Upper lobe of right lung (tissue), 1 donor: ENCODE measurements around the gene CTDSPL. TPM values are rescaled to one million over a fixed set of nuclear protein-coding genes. Genes with fewer than 3 reads are reported as not detected.

Experiments
- ATAC-seq: fragments of 200-7000 bp; cut with Tn5 transposase; one replicate; pipeline ENCODE4 v1.9.1; 2020; ENCODE audit warnings: mild to moderate bottlenecking, moderate library complexity
- DNase-seq: peaks from one replicate; pipeline ENCODE4 v3.0.0-alpha.2; 2020
- H3K27ac ChIP-seq: fragments of 200-600 bp; one replicate; pipeline ENCODE4 v1.8.0; 2022
- H3K27me3 ChIP-seq: fragments of 200-600 bp; one replicate; pipeline ENCODE4 v1.8.0; 2022; ENCODE audit warnings: mild to moderate bottlenecking
- H3K36me3 ChIP-seq: fragments of 200-600 bp; one replicate; pipeline ENCODE4 v1.8.0; 2022
- H3K4me1 ChIP-seq: fragments of 200-600 bp; one replicate; pipeline ENCODE4 v1.8.0; 2022
- H3K4me3 ChIP-seq: fragments of 200-600 bp; one replicate; pipeline ENCODE4 v1.8.0; 2022; ENCODE audit warnings: mild to moderate bottlenecking
- H3K9me3 ChIP-seq: fragments of 200-600 bp; one replicate; pipeline ENCODE4 v1.8.0; 2022
- intact Hi-C: fragments of 100-400 bp; cut with DNase I; formaldehyde crosslinking; loops from one replicate; pipeline ENCODE4 v1.11.0; 2022
- total RNA-seq: library from RNA; stranded (reverse); fragmentation: NEBNext Ultra II Directional; extraction: Animal tissue kit (Norgen Biotek cat#: 25700); gene quantifications from one replicate; pipeline ENCODE4 v1.2.1, GENCODE V29; 2021
- TF ChIP-seq, protein P1 (sequence below): fragments of 200-600 bp; IDR thresholded peaks from one replicate; pipeline ENCODE4 v1.8.0; 2022; ENCODE audit warnings: antibody characterized with exemption
- donor health status: DM: no; HTN: yes; CAD: no; lungs with severe emphysema.

Gene CTDSPL
- total RNA-seq, 1 donor from 2014 or later, result 78.6 TPM

DNA sequence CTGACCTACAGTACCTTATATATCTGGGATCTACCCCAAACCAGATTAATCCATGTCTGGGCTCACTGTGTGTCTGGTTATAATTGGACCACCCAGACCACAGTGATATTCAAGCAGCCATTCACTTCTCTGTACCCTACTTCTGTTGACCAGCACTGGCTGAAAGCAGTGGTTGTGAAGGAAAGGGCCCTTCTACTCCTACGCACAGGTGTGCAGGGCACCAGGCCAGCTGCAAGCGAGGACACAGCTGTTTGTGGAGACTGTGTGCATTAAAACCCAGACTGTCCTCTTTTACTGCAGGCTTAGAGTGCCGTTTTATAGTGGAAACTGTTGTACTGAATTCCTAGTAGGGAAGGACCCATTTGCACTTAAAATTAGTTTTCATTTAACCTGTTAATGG, 29.5 kb downstream of the CTDSPL start:
- ATAC-seq, result peak; percentile 29
- intact Hi-C loops, result no loop called here
- H3K36me3 ChIP-seq, result no peaks in the 10 kb centered on the region
- DNase-seq, result no peak
- TF ChIP-seq, protein P1, sequence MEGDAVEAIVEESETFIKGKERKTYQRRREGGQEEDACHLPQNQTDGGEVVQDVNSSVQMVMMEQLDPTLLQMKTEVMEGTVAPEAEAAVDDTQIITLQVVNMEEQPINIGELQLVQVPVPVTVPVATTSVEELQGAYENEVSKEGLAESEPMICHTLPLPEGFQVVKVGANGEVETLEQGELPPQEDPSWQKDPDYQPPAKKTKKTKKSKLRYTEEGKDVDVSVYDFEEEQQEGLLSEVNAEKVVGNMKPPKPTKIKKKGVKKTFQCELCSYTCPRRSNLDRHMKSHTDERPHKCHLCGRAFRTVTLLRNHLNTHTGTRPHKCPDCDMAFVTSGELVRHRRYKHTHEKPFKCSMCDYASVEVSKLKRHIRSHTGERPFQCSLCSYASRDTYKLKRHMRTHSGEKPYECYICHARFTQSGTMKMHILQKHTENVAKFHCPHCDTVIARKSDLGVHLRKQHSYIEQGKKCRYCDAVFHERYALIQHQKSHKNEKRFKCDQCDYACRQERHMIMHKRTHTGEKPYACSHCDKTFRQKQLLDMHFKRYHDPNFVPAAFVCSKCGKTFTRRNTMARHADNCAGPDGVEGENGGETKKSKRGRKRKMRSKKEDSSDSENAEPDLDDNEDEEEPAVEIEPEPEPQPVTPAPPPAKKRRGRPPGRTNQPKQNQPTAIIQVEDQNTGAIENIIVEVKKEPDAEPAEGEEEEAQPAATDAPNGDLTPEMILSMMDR, result no peak
- no peak overlapping the region for H3K4me3 ChIP-seq
- H3K4me1 ChIP-seq, result peaks cover 48% of the 10 kb centered on the region
- no peaks in the 10 kb centered on the region for H3K27me3 ChIP-seq
- no peaks in the 10 kb centered on the region for H3K9me3 ChIP-seq
- H3K27ac ChIP-seq, result no peak overlapping the region

DNA sequence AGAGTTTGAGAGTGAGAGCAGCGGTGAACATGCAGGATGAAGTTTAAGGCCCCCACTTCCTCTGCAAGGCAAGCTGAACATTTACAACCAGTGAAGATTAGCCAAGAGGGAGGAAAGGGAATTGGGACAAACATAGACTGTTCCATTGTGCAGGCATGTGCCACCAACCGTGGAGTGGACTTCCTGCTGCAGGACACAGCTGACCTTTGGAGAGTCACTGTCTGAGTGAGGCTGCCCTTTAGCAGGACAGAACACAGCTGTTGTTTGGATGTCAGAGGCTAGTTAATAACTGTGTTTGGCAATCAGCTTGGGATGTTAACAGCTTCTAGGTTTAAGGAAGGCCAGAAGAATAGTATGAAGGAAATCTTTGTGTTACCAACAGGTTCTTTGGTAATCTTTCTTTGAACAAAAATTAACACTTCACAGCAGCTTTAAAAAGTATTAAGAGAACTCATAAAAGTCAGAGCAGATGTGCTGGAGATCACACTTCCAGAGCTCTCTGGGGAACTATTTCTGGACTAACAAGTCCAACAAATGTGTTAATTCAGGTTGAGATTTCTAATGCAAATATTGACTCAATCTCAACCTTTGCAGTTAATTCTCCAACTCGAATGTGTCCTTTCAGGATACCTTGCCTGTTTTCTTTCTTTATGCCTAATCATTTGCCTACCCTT, 31.4 kb downstream of the CTDSPL start:
- intact Hi-C loops, result no loop called here
- H3K4me1 ChIP-seq, result peaks cover 67% of the 10 kb centered on the region
- H3K27me3 ChIP-seq, result no peaks in the 10 kb centered on the region
- no peak overlapping the region for H3K4me3 ChIP-seq
- TF ChIP-seq, protein P1, result no peak
- no peaks in the 10 kb centered on the region for H3K9me3 ChIP-seq
- H3K36me3 ChIP-seq, result no peaks in the 10 kb centered on the region
- H3K27ac ChIP-seq, result peak overlapping the region; percentile 61
- ATAC-seq, result peak; percentile 91
- DNase-seq, result peak; percentile 67

DNA sequence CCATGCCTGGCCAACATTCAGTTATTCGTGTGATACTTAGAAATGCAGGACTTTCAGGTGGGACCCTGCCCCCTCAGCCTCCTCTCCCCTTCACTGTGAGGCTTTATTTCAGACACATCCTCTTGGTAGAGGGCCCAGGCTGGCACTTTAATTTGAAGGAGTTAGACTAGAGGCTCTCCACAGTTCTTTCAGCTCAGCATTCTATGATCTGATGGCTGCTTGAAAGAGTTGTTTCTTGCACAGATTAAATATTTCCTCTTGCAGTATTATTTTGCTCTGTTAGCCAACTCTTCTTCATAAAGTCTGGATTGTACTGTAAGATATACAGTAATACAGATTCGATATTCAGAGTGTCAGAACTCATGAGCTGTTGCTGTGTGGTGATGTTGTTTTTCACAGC, 35.1 kb downstream of the CTDSPL start:
- Histone ChIP-seq H3K4me3 (no peak overlapping the region), H3K27me3 (no peaks in the 10 kb centered on the region), H3K36me3 (no peaks in the 10 kb centered on the region), H3K27ac (peak overlapping the region; percentile 37), H3K4me1 (peaks cover 57% of the 10 kb centered on the region), H3K9me3 (no peaks in the 10 kb centered on the region)
- TF ChIP-seq, protein P1, result no peak
- intact Hi-C loops, result no loop called here
- ATAC-seq (peak; percentile 58), DNase-seq (no peak)

GRCh38 chr3:37897763-37898162, 36.1 kb downstream of the CTDSPL start:
- Histone ChIP-seq H3K9me3 (no peaks in the 10 kb centered on the region), H3K4me3 (no peak overlapping the region), H3K36me3 (no peaks in the 10 kb centered on the region), H3K4me1 (peaks cover 53% of the 10 kb centered on the region), H3K27ac (no peak overlapping the region), H3K27me3 (no peaks in the 10 kb centered on the region)
- DNase-seq (no peak), ATAC-seq (no peak)
- TF ChIP-seq, protein P1, result no peak
- intact Hi-C loops, result no loop called here

DNA sequence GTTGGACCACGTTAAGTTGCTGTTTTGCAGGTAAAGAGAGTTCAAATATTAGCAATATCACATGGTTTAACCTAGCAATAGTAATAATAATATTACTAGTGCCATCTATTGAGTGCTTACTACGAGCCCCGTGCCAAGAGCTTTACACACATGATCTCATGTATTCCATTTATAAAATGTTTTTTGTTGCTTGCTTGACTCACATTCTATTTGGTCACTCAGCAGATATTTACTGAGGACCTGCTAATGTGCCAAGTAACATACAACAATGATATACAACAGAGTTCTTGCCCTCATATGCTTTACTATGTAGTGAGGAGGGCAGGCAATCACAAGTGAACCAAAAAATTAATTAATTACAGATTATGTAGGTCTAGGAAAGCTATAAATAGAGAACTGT, 36.7 kb downstream of the CTDSPL start:
- ATAC-seq, result no peak
- peaks cover 52% of the 10 kb centered on the region for H3K4me1 ChIP-seq

More for the DNA sequence above, 36.7 kb downstream of the CTDSPL start:
- Histone ChIP-seq H3K9me3 (no peaks in the 10 kb centered on the region), H3K27me3 (no peaks in the 10 kb centered on the region), H3K27ac (no peak overlapping the region), H3K36me3 (no peaks in the 10 kb centered on the region), H3K4me3 (no peak overlapping the region)
- intact Hi-C loops, result no loop called here
- no peak for DNase-seq
- TF ChIP-seq, protein P1, result no peak
